Myocyte (in vitro differentiated cells): ENCODE data around the gene ZSCAN21. TPM values are rescaled to one million over a fixed set of nuclear protein-coding genes. Genes with fewer than 3 reads are reported as not detected.

Experiments used
- DNase-seq: peaks from one replicate; pipeline ENCODE4 v3.0.0-alpha.2; 2012; ENCODE audit warnings: low read depth
- microRNA counts: library from miRNA; unstranded; fragments of <30 nt; microRNA quantifications from one replicate; lab custom pipeline; 2016
- microRNA-seq: library from miRNA; unstranded; fragments of <30 nt; microRNA quantifications from one replicate; pipeline ENCODE4, GENCODE V29; 2016
- total RNA-seq: library from RNA; depleted of rRNA; stranded (reverse); fragments of >200 nt; gene quantifications from 2 replicates; pipeline ENCODE4 v1.2.3, GENCODE V29; 2014

Gene ZSCAN21
- total RNA-seq, 1 donor from 2014 or later, result 25.2 TPM

GRCh38 chr7:100095704-100096103, 46.1 kb downstream of the ZSCAN21 start:
- no peak for DNase-seq

- DNase-seq, result no peak
Observed at GRCh38 chr7:100098913-100099312, 49.3 kb downstream of the ZSCAN21 start.

GRCh38 chr7:100099452-100099851, 49.9 kb downstream of the ZSCAN21 start:
- no peak for DNase-seq

GRCh38 chr7:100100420-100101015, 50.9 kb downstream of the ZSCAN21 start:
- peak; percentile 100 for DNase-seq

- DNase-seq, result peak; percentile 100
Observed at GRCh38 chr7:100101016-100101862, 51.7 kb downstream of the ZSCAN21 start, which contains the start of the genes AP4M1 and MCM7. Gene AP4M1 (plus strand): TSS chr7:100101643. CDS start chr7:100101715, 72 bp downstream. Gene MCM7 (minus strand): TSS chr7:100101397. CDS start chr7:100101294, 103 bp downstream.

GRCh38 chr7:100102950-100103840, 53.6 kb downstream of the ZSCAN21 start:
- DNase-seq, result peak; percentile 56

GRCh38 chr7:100105534-100105933, 56.0 kb downstream of the ZSCAN21 start:
- DNase-seq, result no peak

- DNase-seq, result no peak
Observed at GRCh38 chr7:100106633-100107032, 57.1 kb downstream of the ZSCAN21 start.

GRCh38 chr7:100107125-100107737, 57.7 kb downstream of the ZSCAN21 start:
- no peak for DNase-seq

GRCh38 chr7:100107890-100108289, 58.3 kb downstream of the ZSCAN21 start:
- DNase-seq, result no peak

GRCh38 chr7:100109521-100110163, 60.1 kb downstream of the ZSCAN21 start:
- DNase-seq, result no peak

GRCh38 chr7:100111156-100111555, 61.6 kb downstream of the ZSCAN21 start:
- no peak for DNase-seq

GRCh38 chr7:100111914-100112313, 62.3 kb downstream of the ZSCAN21 start:
- DNase-seq, result no peak

MicroRNA genes within 50 kb of the gene (microRNA counts, 767-probe panel; counts per million panel counts)
- 8,558 counts per million, percentile 25 among the panel's probes with 10 or more counts for microRNA hsa-miR-106b-5p (lab: Ali Mortazavi, UCI)
- 11,982 counts per million, percentile 56 among the panel's probes with 10 or more counts for microRNA hsa-miR-25-3p (lab: Ali Mortazavi, UCI)
- 12,230 counts per million, percentile 58 among the panel's probes with 10 or more counts for microRNA hsa-miR-93-5p (lab: Ali Mortazavi, UCI)

Small RNAs within 50 kb of the gene (microRNA-seq; reads per million reads assigned to microRNA genes)
- gene MIR106B (2,886 reads per million, percentile 90 among the genes with 10 or more reads in this experiment), gene MIR25 (124 reads per million, percentile 59 among the genes with 10 or more reads in this experiment), gene MIR93 (1,855 reads per million, percentile 86 among the genes with 10 or more reads in this experiment)

Other genes with a start within 250 kb of the ZSCAN21 start
- not detected in 2 replicates for gene CYP3A43, start 221.8 kb upstream of the ZSCAN21 start, total RNA-seq
- not detected in 2 replicates for gene OR2AE1, start 172.7 kb upstream of the ZSCAN21 start, total RNA-seq
- 20.2 and 20.5 TPM in 2 replicates for gene TRIM4, start 130.2 kb upstream of the ZSCAN21 start, total RNA-seq
- not detected in 2 replicates for gene GJC3, start 120.2 kb upstream of the ZSCAN21 start, total RNA-seq
- gene AZGP1, start 73.7 kb upstream of the ZSCAN21 start, total RNA-seq, result not detected in 2 replicates
- gene ZKSCAN1, start 34.2 kb upstream of the ZSCAN21 start, total RNA-seq, result 27.5 and 34.2 TPM in 2 replicates
- 40.7 and 61.3 TPM in 2 replicates for gene ZNF3, start 31.9 kb downstream of the ZSCAN21 start, total RNA-seq
- gene COPS6, start 39.2 kb downstream of the ZSCAN21 start, total RNA-seq, result 52.9 and 56.0 TPM in 2 replicates
- gene MCM7, start 51.6 kb downstream of the ZSCAN21 start, total RNA-seq, result 23.2 and 31.1 TPM in 2 replicates
- gene AP4M1, start 51.9 kb downstream of the ZSCAN21 start, total RNA-seq, result 38.5 and 51.7 TPM in 2 replicates
- 58.8 and 76.8 TPM in 2 replicates for gene TAF6, start 69.6 kb downstream of the ZSCAN21 start, total RNA-seq
- gene CNPY4, start 69.9 kb downstream of the ZSCAN21 start, total RNA-seq, result 14.0 and 19.7 TPM in 2 replicates
- gene MBLAC1, start 77.2 kb downstream of the ZSCAN21 start, total RNA-seq, result 3.5 and 4.5 TPM in 2 replicates
- gene LAMTOR4, start 99.1 kb downstream of the ZSCAN21 start, total RNA-seq, result 117 and 139 TPM in 2 replicates
- gene TRAPPC14, start 108.9 kb downstream of the ZSCAN21 start, total RNA-seq, result 11.2 and 12.7 TPM in 2 replicates
- gene GAL3ST4, start 118.8 kb downstream of the ZSCAN21 start, total RNA-seq, result 4.4 and 4.8 TPM in 2 replicates
- 60.4 and 65.3 TPM in 2 replicates for gene GPC2, start 127.6 kb downstream of the ZSCAN21 start, total RNA-seq
- 0.31 TPM in 1 of 2 replicates, not detected in the other for gene STAG3, start 128.1 kb downstream of the ZSCAN21 start, total RNA-seq
- gene PVRIG, start 170.2 kb downstream of the ZSCAN21 start, total RNA-seq, result not detected in 2 replicates